Astrocyte (in vitro differentiated cells and primary cell): ENCODE results near the gene PTPRM.

Experiments used
- EZH2 ChIP-seq: IDR thresholded peaks from 2 replicates; pipeline ENCODE4 v1.6.1; 2012; ENCODE audit warnings: mild to moderate bottlenecking, low read length, inconsistent platforms; ENCODE audit not compliant: insufficient read depth
- TF ChIP-seq, protein P1 (sequence below): IDR thresholded peaks from 2 replicates; pipeline ENCODE4 v1.5.1; 2011; ENCODE audit warnings: low read depth, mild to moderate bottlenecking, inconsistent platforms, low read length, moderate library complexity; ENCODE audit not compliant: insufficient read depth

DNA sequence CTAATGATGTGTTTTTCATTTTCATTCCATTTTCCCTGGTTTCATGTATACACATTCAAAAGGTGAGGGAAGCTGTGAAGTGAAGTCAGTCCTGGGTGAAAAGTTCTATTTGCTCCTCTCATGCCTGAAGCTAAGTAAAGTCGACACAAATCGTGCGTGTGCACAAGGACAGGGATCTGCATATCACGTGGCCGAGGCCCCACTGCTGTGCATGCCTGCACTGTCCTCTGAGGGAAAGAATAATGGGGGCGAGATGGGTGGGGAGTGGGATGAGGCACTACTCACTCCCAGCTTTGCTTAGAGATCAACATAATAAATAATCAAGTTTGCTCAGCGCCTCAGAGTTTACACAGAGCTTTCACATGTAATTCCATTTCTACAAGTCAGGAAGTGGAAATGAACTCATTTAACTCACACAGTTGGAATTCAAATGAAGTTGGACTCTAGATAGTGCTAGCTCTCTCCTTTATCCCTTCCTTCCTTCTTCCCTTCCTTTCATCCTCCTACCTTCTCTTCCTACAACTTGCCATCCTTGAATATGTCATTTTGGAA is 5.1 kb upstream of the PTPRM start:
- TF ChIP-seq, protein P1, sequence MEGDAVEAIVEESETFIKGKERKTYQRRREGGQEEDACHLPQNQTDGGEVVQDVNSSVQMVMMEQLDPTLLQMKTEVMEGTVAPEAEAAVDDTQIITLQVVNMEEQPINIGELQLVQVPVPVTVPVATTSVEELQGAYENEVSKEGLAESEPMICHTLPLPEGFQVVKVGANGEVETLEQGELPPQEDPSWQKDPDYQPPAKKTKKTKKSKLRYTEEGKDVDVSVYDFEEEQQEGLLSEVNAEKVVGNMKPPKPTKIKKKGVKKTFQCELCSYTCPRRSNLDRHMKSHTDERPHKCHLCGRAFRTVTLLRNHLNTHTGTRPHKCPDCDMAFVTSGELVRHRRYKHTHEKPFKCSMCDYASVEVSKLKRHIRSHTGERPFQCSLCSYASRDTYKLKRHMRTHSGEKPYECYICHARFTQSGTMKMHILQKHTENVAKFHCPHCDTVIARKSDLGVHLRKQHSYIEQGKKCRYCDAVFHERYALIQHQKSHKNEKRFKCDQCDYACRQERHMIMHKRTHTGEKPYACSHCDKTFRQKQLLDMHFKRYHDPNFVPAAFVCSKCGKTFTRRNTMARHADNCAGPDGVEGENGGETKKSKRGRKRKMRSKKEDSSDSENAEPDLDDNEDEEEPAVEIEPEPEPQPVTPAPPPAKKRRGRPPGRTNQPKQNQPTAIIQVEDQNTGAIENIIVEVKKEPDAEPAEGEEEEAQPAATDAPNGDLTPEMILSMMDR: no peak
- TF ChIP-seq EZH2: no peak
